NCI-H2171 treated with DMSO at 0.1 percent for 48 hours (cell line): ENCODE results near the gene PCSK9.
A peak's percentile ranks its signal among the peaks of the same experiment; 100 is the strongest.

Source experiments
- DNase-seq: peaks from one replicate; lab custom pipeline; 2025; lab: John Stamatoyannopoulos, UW

PCSK9 gene

DNA sequence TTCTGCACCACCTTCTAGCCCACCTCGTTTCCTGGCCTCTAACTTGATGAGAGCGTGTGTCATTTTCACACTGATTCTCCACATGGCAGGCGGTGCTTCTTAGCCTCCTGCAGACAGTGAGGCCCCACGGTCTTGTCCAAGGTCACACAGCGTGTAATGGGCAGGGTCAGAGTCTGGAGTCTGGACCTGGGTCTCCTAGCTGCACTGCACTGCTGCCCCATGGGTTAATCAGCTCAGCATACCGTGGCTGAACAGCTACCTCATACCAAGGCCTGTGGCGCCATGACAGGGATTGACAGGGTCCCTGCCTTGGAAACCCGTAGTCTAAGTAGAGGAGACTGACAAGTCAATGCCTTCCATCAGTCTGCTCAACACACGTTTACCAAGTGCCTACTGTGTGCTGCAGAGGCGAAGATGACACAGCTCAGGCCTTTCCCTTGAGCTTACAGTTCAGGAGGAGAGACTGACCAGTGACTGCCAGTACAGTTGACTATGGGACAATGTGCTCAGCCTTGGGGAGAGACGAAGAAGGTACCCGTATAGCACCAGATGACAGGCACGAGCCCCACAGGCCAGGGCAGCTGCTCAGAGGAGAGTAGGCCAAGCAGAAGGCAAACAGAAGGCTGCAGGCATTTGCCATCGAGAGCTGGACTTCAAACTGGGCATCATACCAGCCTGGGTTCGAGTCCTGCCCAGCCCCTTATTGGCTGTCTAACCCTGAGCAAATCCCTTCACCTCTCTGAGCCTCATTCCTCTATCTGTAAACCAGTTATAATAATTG lies 5.5 kb downstream of the PCSK9 start:
- no peak for DNase-seq

DNA sequence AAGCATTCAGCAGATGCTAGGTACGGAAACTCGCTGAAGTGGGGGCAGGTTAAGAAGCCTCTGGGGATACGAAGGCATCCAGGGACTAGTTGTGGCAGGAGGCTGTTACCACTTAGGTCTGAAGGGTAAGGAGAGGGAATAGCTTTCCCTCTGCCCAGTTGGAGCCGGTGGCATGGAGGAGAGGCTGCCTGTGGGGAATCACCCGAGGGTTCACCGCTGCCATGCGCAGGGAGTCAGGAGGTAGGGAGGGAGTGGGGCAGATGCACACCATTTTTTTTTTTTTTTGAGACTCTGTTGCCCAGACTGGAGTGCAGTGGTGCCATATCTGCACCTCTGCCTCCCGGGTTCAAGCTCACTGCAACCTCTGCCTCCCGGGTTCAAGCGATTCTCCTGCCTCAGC lies 6.1 kb downstream of the PCSK9 start:
- DNase-seq, result peak; percentile 74

DNA sequence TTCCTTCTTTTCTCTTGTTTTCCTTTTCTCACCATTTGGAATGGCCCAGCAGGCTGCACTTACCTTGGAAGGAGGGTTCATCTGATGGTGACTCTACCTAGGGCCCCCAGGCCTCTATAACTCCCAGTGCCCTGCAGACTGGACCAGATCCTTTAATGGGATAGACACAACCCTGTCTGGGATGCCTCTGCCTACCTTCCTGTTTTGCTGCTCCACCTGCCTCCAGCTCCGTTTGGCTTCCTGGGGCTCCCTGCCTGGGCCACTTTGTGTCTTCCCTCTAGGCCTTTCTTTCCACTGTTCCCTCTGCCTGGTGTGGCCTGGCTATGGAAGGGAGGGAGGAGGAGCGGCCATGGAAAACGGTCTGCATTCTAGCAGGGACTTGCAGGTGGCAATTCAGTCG lies 7.5 kb downstream of the PCSK9 start:
- no peak for DNase-seq

DNA sequence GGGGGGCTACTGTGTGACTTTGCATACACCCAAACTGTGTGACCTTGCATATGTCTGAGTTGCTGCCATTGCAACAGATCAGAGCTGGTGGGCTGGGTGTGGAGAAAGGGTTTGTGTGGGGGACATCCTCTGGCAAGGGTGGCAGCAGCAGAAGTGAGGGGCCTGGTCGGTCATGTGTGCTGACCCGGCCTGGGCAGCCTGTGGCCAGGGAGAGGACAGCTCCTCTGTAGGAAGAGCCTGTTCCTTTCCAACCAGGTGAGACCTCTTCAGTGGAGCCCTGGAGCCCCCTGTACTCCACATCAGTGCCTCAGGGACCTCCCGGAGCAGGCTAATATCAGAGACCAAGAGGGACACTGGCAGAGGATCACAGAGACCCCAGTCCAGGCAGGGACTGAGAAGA lies 8.3 kb downstream of the PCSK9 start:
- no peak for DNase-seq

DNA sequence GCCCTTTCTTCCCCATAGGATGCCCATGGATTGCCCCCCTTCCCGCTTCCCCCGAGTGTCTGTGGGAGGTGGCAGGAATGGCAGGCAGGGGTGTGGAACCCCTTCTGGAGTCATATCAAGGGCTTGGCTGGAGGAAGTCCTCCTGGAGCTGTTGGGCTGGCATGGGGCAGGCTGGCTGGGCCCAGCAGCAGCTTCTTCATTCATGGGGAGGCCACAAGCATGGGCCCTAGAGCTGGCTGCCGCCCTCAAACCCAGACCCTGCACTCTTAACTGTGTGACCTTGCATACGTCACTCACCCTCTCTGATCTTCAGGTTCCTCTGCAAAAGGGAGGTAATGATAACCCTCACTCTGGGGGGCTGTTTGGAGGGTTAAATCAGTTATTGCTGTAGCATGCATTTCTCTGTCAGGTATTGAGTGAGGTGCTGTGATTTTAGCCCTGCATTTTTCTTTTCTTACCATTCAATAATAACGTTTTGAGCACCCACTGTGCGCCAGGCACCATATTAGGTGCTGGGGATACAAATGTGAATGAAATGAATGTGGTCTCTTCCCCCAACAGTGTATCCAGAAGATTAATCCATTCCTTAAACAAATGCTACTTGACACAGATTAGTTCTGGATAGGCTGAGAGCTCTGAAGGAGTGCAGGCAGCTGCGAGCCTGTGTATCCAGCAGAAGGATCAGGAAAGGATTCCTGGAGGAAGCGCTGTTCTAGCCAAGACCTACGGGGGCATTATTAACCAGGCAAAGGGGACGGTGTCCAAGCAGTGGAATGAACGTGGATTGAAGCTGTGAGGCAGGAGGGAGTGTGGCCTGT lies 9.3 kb downstream of the PCSK9 start:
- no peak for DNase-seq

DNA sequence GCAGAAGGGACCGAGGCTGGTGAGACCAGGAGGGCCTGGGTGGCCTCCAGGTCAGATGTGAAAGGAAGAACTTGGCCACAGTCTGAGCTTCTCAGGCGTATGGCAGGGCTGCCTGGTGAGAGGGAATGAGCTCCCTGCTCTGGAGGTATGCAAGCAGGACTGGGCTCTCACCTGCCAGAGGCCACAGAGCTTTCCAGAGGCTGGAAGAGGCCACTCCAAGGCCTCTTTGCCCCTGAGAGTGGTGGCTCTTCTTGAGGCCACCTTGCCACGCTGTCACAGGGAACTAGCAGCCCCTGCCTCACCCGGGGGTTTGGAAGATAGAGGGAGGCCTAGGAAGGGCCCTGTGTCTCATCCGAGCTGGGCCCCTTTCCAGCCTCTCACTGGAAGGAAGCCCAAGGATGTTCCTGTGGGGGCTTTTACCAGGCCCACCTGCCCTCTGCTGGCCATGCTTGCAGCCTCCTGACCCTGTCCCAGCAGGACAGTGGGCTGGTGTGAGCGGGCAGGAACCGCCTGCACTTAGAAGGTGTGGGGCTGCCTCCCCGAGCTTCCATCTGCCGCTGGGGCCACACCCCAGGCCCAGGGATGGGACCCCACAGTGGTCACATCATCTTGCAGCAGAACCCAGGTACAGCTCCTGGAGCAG lies 10.0 kb downstream of the PCSK9 start:
- no peak for DNase-seq

DNA sequence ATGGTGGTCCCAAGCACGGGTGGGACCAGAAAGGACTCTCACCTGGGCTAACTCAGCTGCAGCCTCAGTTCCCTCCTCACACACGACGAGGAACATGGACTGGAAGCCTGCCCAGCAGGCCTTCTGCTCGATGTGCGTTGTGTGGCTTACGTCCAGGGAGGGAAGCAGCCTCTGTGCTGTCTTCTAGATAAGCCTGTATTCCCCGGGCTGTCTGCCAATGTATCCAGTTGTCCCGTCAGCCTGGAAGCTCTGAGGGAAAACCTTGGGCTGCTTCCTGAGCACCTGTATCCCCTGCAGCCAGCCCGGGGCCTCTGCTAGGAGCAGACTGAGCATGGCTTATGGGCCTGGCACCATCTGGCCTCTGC lies 10.5 kb downstream of the PCSK9 start:
- DNase-seq, result peak; percentile 79

DNA sequence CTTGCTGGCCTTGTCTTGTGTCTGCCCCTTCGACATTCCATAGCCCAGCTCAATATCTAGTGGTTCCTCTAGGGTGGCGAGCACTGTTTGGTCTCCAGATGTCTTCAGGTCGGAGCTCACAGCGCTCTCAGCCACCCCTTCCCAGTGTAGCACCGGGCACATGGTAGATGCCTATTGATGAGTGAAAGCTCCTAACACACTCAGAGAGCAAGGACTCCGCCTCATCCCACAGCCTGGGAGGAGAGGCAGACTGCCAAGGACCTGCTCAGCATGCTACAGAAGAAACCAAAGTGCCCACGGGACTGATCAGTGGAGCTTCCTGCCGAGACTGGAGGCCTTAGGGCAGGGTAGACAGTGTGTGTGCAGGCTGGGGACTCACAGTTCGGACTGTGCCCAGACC lies 10.9 kb downstream of the PCSK9 start:
- DNase-seq, result peak; percentile 75

DNA sequence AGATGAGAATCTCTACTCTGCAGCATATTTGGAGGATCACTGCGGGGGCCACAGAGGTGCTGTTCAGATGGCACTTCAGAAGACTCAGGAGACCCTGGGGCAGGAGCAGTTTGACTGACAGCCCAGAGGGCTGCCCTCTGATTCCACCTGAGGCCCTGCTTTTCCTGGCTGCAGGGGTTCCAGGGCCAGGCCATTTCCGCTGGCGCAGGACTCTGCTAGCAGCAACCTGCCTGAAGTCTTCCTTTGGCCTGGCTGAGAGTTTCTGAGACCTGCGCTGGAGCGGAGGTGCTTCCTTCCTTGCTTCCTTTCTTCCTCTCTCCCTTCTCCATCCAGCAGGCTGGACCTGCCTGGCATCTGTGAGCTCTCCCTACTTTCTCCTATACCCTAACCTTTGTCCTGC lies 11.8 kb downstream of the PCSK9 start:
- no peak for DNase-seq

DNA sequence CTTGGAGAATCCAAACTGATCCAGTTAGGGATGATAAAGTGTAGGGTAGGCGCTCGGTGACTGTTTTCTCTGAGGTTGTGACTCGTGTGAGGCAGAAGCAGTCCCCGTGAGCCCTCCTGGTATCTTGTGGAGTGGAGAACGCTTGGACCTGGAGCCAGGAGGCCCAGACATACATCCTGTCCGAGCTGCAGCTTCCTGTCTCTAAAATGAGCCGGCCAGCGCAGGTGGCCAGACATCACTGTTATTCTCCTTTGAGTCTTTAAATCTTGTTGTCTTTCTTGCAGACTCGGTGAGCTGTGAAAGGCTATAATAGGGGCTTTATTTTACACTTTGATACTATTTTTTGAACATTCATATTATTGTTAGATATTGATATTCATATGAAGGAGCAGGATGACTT lies 12.3 kb downstream of the PCSK9 start:
- no peak for DNase-seq

DNA sequence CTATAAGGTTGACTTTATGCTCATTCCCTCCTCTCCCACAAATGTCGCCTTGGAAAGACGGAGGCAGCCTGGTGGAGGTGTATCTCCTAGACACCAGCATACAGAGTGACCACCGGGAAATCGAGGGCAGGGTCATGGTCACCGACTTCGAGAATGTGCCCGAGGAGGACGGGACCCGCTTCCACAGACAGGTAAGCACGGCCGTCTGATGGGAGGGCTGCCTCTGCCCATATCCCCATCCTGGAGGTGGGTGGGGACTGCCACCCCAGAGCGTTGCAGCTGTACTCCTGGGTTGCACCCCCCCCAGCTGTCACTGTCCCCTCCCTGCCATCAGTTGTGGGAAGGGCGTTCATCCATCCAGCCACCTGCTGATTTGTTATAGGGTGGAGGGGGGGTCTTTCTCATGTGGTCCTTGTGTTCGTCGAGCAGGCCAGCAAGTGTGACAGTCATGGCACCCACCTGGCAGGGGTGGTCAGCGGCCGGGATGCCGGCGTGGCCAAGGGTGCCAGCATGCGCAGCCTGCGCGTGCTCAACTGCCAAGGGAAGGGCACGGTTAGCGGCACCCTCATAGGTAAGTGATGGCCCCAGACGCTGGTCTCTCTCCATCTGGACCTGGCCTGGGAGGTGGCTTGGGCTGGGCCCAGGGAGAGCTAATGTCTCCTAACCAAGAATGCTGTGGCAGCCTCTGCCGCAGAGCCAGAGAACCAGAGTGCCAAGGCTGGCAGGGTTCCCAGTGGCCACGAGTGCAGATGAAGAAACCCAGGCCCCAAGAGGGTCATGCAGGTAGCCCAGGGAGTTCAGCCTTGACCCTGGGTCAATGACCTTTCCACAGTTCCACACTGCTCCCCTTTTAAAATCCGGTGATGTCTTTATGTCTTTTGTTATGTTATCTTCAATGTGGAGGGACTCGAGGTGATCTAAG lies 13.1 kb downstream of the PCSK9 start:
- DNase-seq, result no peak

DNA sequence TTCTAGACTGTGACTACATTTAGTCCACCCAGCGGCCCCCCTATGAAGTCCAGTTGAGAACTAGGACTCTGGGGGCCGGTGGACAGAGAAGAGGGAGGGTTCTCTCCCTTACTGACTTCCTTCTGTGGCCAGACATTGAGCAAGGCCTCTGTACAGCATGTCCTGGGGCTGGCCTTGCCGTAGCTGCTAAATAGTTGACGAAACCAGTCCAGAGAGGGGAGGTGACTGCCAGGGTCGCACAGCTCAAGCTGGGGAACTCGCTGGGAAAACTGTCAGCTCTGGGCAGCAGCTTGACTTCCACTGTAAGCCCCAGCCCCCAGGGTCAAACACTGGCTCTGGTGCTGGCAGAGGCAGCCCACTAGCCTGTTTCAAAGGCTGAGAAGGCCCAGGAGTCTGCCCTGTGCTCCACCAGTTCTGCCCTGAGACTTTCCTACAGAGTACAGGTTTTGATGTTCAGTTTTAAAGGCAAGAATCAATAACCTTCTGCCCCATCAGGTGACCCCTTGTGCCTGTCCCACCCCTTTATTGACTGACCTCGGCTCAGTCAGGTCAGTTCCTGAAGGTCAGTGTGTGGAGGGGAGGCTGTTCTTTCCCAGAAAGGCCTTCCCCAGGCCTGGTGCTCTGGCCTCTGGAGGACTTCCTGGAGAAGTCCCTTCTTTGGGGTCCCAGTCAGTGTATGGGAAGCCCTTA lies 14.1 kb downstream of the PCSK9 start:
- DNase-seq, result no peak

DNA sequence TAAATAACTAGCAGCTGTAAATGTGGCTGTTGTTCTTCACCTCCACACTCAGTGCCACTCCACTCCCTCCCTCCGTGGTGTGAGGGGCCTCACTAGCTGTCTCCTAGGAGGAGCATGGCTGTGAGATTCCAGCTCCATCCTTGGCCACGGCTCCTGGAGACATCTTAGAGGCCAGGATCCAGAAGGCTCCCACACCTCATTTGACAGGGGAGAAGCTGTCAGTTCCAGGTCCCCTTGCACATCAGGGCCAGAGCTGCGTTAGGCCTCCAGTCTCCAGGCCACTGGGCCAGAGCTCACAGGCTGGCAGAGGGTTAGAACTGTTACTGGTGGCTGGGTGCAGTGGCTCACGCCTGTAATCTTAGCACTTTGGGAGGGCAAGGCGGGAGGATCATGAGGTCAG lies 15.0 kb downstream of the PCSK9 start:
- no peak for DNase-seq

DNA sequence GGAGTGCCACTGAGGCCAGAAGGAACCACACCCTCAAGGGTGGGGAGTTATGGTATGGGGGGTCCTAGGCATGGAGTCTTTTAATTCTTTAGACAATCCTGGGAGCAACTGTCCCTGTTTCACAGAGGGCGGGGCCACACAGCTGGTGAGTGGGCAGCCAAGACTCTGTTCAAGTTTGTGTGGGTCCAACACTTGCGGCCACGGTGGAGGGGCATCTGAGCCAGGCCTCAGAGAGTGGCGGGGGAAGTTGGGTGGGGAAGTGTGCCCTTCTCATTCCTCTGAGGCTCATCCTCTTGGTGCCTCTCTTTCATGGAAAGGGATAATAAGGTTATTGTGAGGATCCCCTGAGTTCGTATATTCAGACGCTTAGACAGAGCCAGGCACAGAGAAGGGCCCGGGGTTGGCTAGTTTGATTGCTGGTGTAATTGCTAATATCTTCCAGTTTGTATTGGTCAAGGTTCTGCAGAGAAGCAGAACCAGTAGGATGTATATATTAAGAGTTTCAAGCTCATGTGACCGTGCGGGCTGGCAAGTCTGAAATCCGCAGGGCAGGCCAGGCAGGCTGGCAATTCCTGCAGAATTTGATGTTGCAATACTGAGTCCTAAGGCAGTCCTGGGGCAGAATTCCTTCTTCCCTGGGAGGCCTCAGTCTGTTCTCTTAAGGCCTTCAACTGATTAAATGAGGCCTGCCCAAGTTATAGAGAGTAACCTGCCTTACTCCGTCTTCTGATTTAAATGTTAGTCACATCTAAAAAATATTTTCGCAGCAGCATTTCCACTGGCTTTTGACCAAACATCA lies 15.9 kb downstream of the PCSK9 start:
- DNase-seq, result no peak

DNA sequence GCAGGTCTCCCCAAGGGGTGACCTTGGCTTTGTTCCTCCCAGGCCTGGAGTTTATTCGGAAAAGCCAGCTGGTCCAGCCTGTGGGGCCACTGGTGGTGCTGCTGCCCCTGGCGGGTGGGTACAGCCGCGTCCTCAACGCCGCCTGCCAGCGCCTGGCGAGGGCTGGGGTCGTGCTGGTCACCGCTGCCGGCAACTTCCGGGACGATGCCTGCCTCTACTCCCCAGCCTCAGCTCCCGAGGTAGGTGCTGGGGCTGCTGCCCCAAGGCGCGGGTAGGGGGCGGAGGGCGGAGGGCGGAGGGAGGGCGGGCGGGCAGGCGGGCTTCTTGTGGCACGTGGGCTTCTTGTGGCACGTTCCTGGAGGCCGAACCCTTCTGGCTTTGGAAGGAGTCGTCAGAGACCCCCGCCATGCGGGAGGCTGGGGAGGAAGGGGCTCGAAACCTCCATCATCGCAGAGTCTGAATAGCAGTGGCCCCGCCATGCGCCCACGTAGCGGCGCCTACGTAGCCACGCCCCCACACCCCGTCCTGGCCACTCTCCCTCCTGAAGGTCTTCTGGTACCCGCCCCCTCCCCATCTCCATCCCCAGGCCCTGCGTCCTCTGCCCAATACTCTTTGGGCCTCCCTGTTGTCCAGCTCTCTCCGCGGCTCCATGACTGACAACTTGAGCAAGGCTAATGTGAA lies 16.7 kb downstream of the PCSK9 start:
- DNase-seq, result no peak

DNA sequence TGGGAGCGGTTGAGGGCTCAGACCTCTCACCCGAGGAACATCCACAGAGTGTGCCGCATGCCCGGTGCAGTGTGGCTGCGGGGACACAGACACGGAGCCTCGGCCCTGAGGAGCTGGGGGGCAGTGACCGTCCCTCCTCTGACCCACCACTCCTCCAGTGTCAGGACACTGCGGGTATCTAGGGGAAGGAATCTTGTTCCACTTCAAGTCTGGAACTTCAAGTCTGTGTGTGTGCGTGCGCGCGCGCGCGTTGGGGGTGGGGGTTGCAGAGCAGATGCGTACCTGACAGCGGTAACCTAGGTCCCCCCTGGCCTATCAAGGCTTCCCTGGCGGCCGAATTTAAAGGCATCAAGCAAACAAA lies 17.3 kb downstream of the PCSK9 start:
- no peak for DNase-seq

DNA sequence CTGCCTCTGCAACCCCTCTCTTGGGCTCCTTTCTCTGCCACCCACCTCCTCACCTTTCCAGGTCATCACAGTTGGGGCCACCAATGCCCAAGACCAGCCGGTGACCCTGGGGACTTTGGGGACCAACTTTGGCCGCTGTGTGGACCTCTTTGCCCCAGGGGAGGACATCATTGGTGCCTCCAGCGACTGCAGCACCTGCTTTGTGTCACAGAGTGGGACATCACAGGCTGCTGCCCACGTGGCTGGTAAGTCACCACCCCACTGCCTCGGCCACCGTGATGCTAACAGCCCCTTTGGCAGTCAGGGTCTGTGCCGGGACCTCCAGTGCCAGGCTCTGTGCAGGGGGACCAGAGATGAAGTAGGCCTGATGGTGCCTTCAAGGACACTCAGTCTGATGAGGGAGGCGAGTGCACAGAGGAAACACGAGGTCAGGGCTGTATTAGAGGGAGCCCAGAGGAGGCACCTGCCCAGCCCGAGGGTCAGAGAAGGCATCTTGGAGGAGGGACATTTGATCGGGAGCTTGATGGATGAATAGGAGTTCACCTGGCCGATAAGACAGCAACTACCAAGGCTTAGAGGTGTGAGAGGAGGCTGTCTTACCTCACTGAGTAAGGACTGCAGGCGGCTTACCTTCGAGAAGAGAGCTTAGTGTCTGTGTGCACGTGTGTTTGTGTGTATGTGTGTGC lies 18.1 kb downstream of the PCSK9 start:
- no peak for DNase-seq

DNA sequence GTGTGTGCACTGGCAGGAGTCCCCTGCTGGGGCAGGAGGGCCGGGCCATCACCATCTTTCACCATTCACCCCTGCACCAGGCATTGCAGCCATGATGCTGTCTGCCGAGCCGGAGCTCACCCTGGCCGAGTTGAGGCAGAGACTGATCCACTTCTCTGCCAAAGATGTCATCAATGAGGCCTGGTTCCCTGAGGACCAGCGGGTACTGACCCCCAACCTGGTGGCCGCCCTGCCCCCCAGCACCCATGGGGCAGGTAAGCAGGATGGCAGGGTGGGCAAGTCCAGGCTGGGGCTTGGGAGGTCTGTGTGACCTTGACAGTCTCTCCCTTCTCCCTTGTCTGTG lies 18.6 kb downstream of the PCSK9 start:
- DNase-seq, result no peak

DNA sequence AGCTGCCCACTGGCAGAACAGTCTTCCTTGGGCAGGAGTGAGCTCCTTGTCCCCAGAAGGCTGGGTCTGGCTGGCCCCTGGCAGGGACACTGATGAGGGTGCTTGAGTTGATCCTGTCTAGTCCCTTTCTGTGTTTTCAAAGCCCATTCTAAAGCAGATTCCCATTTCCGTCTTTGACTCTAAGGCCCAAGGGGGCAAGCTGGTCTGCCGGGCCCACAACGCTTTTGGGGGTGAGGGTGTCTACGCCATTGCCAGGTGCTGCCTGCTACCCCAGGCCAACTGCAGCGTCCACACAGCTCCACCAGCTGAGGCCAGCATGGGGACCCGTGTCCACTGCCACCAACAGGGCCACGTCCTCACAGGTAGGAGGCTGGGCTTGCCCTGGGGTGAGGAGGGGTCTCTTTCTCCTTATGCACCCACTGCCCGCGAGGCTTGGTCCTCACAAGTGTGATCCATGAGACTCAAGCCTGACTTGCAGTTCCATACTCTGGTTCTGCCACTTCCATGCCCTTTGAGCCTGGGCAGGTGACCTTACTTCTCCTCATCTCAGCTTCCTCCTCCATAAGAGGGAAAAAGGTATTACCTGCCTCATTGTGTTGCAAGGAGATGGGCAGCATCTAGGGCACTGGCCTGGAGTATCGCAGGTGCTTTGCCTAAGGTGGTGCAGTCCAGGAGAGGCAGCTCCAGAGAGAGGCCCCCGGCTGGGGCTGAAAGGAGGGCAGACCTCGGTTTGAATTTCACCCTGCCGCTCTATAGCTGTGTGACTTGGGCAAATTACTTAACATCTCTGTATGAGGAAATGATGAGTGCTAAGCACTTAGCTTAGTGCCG lies 20.2 kb downstream of the PCSK9 start:
- DNase-seq, result no peak
